ENCODE data around the gene MTNR1B. TPM values are rescaled to one million over a fixed set of nuclear protein-coding genes. Genes with fewer than 3 reads are reported as not detected.

The MTNR1B gene
- total RNA-seq, 2 donors from 2014 or later, result 0.62 TPM; not detected in 1

- 46% methylated on average over 8 of the region's 8 CpGs for WGBS
- Histone ChIP-seq H3K4me3 (no peak overlapping the region), H3K27me3 (replicated peaks; ENCODE audit: insufficient read depth) (peaks cover 2% of the 10 kb centered on the region), H3K27ac (no peak overlapping the region), H3K9me3 (no peaks in the 10 kb centered on the region), H3K36me3 (no peaks in the 10 kb centered on the region), H3K4me1 (replicated peaks) (no peaks in the 10 kb centered on the region)
- DNase-seq (ENCODE audit: low spot score), result peak; percentile 20
- intact Hi-C loops (cut with DNase I), result no loop called here
- TF ChIP-seq POLR2AphosphoS5 (IDR thresholded peaks at IDR 0.05), result peak; percentile 22
- TF ChIP-seq CTCF (IDR thresholded peaks at IDR 0.05), result no peak
Observed at GRCh38 chr11:92964471-92964870, 5.0 kb upstream of the MTNR1B start.

- intact Hi-C loops (cut with DNase I), result no loop called here
Observed at GRCh38 chr11:92965196-92965595, 4.3 kb upstream of the MTNR1B start.

GRCh38 chr11:92967178-92967577 lies 2.3 kb upstream of the MTNR1B start:
- no peak for DNase-seq (ENCODE audit: low spot score)
- Histone ChIP-seq H3K27ac (no peak overlapping the region), H3K4me3 (no peak overlapping the region), H3K4me1 (replicated peaks) (no peaks in the 10 kb centered on the region), H3K36me3 (no peaks in the 10 kb centered on the region), H3K27me3 (replicated peaks; ENCODE audit: insufficient read depth) (peaks cover 5% of the 10 kb centered on the region), H3K9me3 (no peaks in the 10 kb centered on the region)
- TF ChIP-seq POLR2AphosphoS5 (IDR thresholded peaks at IDR 0.05) (no peak), POLR2A (IDR thresholded peaks at IDR 0.05) (no peak), CTCF (IDR thresholded peaks at IDR 0.05) (no peak)
- WGBS, result 91% methylated on average over 2 of the region's 2 CpGs
- intact Hi-C loops (cut with DNase I), result no loop called here

More at GRCh38 chr11:92965196-92965595, 4.3 kb upstream of the MTNR1B start:
- Histone ChIP-seq H3K27me3 (replicated peaks; ENCODE audit: insufficient read depth) (peaks cover 5% of the 10 kb centered on the region), H3K4me3 (no peak overlapping the region), H3K36me3 (no peaks in the 10 kb centered on the region), H3K4me1 (replicated peaks) (no peaks in the 10 kb centered on the region), H3K27ac (no peak overlapping the region), H3K9me3 (no peaks in the 10 kb centered on the region)
- no peak for DNase-seq (ENCODE audit: low spot score)
- WGBS, result 83% methylated on average over 2 of the region's 2 CpGs
- no peak for TF ChIP-seq CTCF (IDR thresholded peaks at IDR 0.05)
- no peak for TF ChIP-seq POLR2A (IDR thresholded peaks at IDR 0.05)
- TF ChIP-seq POLR2AphosphoS5 (IDR thresholded peaks at IDR 0.05), result no peak

- Histone ChIP-seq H3K36me3 (no peaks in the 10 kb centered on the region), H3K9me3 (no peaks in the 10 kb centered on the region), H3K27ac (no peak overlapping the region), H3K27me3 (replicated peaks; ENCODE audit: insufficient read depth) (peaks cover 5% of the 10 kb centered on the region), H3K4me3 (no peak overlapping the region), H3K4me1 (replicated peaks) (no peaks in the 10 kb centered on the region)
- intact Hi-C loops (cut with DNase I), result no loop called here
- DNase-seq (ENCODE audit: low spot score), result no peak
- 91% methylated on average over 2 of the region's 2 CpGs for WGBS
- no peak for TF ChIP-seq POLR2AphosphoS5 (IDR thresholded peaks at IDR 0.05)
- no peak for TF ChIP-seq POLR2A (IDR thresholded peaks at IDR 0.05)
- no peak for TF ChIP-seq CTCF (IDR thresholded peaks at IDR 0.05)
Observed at GRCh38 chr11:92967867-92968266, 1.6 kb upstream of the MTNR1B start.

GRCh38 chr11:92969293-92969633 lies 188 bp upstream of the MTNR1B start:
- no peaks in the 10 kb centered on the region for H3K9me3 ChIP-seq
- no peak for TF ChIP-seq POLR2AphosphoS5 (IDR thresholded peaks at IDR 0.05)
- TF ChIP-seq CTCF (IDR thresholded peaks at IDR 0.05), result no peak
- no peak for TF ChIP-seq POLR2A (IDR thresholded peaks at IDR 0.05)
- no peak overlapping the region for H3K4me3 ChIP-seq
- no peaks in the 10 kb centered on the region for H3K36me3 ChIP-seq
- WGBS, result 10% methylated on average over 13 of the region's 16 CpGs
- intact Hi-C loops (cut with DNase I), result no loop called here
- peaks cover 5% of the 10 kb centered on the region for H3K27me3 ChIP-seq (replicated peaks; ENCODE audit: insufficient read depth)
- H3K4me1 ChIP-seq (replicated peaks), result no peaks in the 10 kb centered on the region
- no peak for DNase-seq (ENCODE audit: low spot score)
- no peak overlapping the region for H3K27ac ChIP-seq
